ENCODE results near the gene TRABD2A. TPM values are rescaled to one million over a fixed set of nuclear protein-coding genes. Genes with fewer than 3 reads are reported as not detected.
"Not testable (repeated sequence)": the region's sequence is repeated elsewhere in the genome, so short reads cannot be mapped to it uniquely, and the experiment has no call there.

The TRABD2A gene
- total and polyA plus RNA-seq, 2 experiments from 2014 or later: 3.4 to 5.0 TPM

- Histone ChIP-seq H3K27me3 (replicated peaks; ENCODE audit: insufficient read depth) (peaks cover 3% of the 10 kb centered on the region; the same call in 1 of the 2 replicates), H3K9me2 (ENCODE audit: insufficient read depth) (no peaks in the 10 kb centered on the region), H3F3A (ENCODE audit: insufficient read depth) (no peaks in the 10 kb centered on the region), H4K20me1 (ENCODE audit: insufficient read depth) (no peaks in the 10 kb centered on the region), H3K4me2 (ENCODE audit: unreplicated experiment) (no peak overlapping the region), H3K4me3 (no peak overlapping the region), H3K36me3 (ENCODE audit: low read depth) (no peaks in the 10 kb centered on the region), H3K27ac (no peak overlapping the region), H3K9me3 (ENCODE audit: low read depth) (no peaks in the 10 kb centered on the region), H3K79me2 (ENCODE audit: insufficient read depth) (no peaks in the 10 kb centered on the region), H3K9ac (no peak overlapping the region), H2AFZ (no peak overlapping the region), H3K4me1 (ENCODE audit: insufficient read depth) (no peaks in the 10 kb centered on the region)
- 55 to 71% methylated on average over 1 of the region's 1 CpG for WGBS, 2 experiments (ENCODE audit: low coverage in 1 of 2, low lambda C conversion rate in 2 of 2, missing lambda C conversion rate in 2 of 2)
- TF ChIP-seq EZH2phosphoT487 (IDR thresholded peaks at IDR 0.05; ENCODE audit: insufficient read depth, low read depth) (no peak), EZH2 (IDR thresholded peaks at IDR 0.05; ENCODE audit: insufficient read depth, poor library complexity, severe bottlenecking) (no peak)
- in situ Hi-C loops (cut with MboI): no loop called here
- no peak for DNase-seq
Observed at GRCh38 chr2:84778911-84779690, 101.8 kb downstream of the TRABD2A start.

GRCh38 chr2:84776011-84776410, 104.9 kb downstream of the TRABD2A start:
- Histone ChIP-seq H2AFZ (no peak overlapping the region), H3K27ac (no peak overlapping the region), H3F3A (ENCODE audit: insufficient read depth) (no peaks in the 10 kb centered on the region), H3K36me3 (ENCODE audit: low read depth) (no peaks in the 10 kb centered on the region), H4K20me1 (ENCODE audit: insufficient read depth) (no peaks in the 10 kb centered on the region), H3K9me3 (ENCODE audit: low read depth) (no peaks in the 10 kb centered on the region), H3K27me3 (replicated peaks; ENCODE audit: insufficient read depth) (peaks cover 3% of the 10 kb centered on the region; the same call in 1 of the 2 replicates), H3K4me1 (ENCODE audit: insufficient read depth) (no peaks in the 10 kb centered on the region), H3K4me2 (ENCODE audit: unreplicated experiment) (no peak overlapping the region), H3K9me2 (ENCODE audit: insufficient read depth) (no peaks in the 10 kb centered on the region), H3K79me2 (ENCODE audit: insufficient read depth) (no peaks in the 10 kb centered on the region), H3K4me3 (no peak overlapping the region), H3K9ac (no peak overlapping the region)
- WGBS, 2 experiments (ENCODE audit: low coverage in 1 of 2, low lambda C conversion rate in 2 of 2, missing lambda C conversion rate in 2 of 2): 40 to 44% methylated on average over 1 of the region's 1 CpG
- DNase-seq: no peak
- no peak for TF ChIP-seq EZH2 (IDR thresholded peaks at IDR 0.05; ENCODE audit: insufficient read depth, poor library complexity, severe bottlenecking)
- in situ Hi-C loops (cut with MboI): no loop called here

- WGBS, 2 experiments (ENCODE audit: low coverage in 1 of 2, low lambda C conversion rate in 2 of 2, missing lambda C conversion rate in 2 of 2): 28 to 29% methylated on average over 3 of the region's 3 CpGs
- H2AFZ ChIP-seq; H3K27ac ChIP-seq; H3K4me2 ChIP-seq (ENCODE audit: unreplicated experiment); H3F3A ChIP-seq (ENCODE audit: insufficient read depth); in situ Hi-C loops (cut with MboI); H3K36me3 ChIP-seq (ENCODE audit: low read depth); H3K79me2 ChIP-seq (ENCODE audit: insufficient read depth); H3K27me3 ChIP-seq (replicated peaks; ENCODE audit: insufficient read depth); H3K4me3 ChIP-seq; H3K9me2 ChIP-seq (ENCODE audit: insufficient read depth); H3K9me3 ChIP-seq (ENCODE audit: low read depth); H4K20me1 ChIP-seq (ENCODE audit: insufficient read depth); H3K9ac ChIP-seq; DNase-seq; H3K4me1 ChIP-seq (ENCODE audit: insufficient read depth): not testable (repeated sequence)
Observed at GRCh38 chr2:84773562-84773961, 107.3 kb downstream of the TRABD2A start.

Other genes with a start within 250 kb of the TRABD2A start
- 3,621 and 4,663 TPM in 2 replicates for gene TMSB10, start 24.6 kb upstream of the TRABD2A start, total RNA-seq (2014; rRNA removed; shearing (Covaris generic))
- 6,241 and 6,275 TPM in 2 replicates for gene TMSB10, start 24.6 kb upstream of the TRABD2A start, polyA plus RNA-seq (2016; fragmentation: Nextera tagmentation; extraction: Ambion mirVana)
- gene KCMF1, start 90.1 kb upstream of the TRABD2A start, total RNA-seq (2014; rRNA removed; shearing (Covaris generic)): 87.2 and 131 TPM in 2 replicates
- 52.5 and 54.3 TPM in 2 replicates for gene KCMF1, start 90.1 kb upstream of the TRABD2A start, polyA plus RNA-seq (2016; fragmentation: Nextera tagmentation; extraction: Ambion mirVana)

Data from GM23248 (cell line).